HG02970 (cell line): ENCODE measurements around the gene CHST14.
"Not testable (repeated sequence)": the region's sequence is repeated elsewhere in the genome, so short reads cannot be mapped to it uniquely, and the experiment has no call there.

Experiments used
- ATAC-seq: cut with Tn5 transposase; IDR thresholded peaks from one replicate; pipeline ENCODE4 v1.9.1; 2021; ENCODE audit warnings: mild to moderate bottlenecking, moderate library complexity, moderate number of reproducible peaks; ENCODE audit not compliant: unreplicated experiment, low FRiP score

Gene CHST14

DNA sequence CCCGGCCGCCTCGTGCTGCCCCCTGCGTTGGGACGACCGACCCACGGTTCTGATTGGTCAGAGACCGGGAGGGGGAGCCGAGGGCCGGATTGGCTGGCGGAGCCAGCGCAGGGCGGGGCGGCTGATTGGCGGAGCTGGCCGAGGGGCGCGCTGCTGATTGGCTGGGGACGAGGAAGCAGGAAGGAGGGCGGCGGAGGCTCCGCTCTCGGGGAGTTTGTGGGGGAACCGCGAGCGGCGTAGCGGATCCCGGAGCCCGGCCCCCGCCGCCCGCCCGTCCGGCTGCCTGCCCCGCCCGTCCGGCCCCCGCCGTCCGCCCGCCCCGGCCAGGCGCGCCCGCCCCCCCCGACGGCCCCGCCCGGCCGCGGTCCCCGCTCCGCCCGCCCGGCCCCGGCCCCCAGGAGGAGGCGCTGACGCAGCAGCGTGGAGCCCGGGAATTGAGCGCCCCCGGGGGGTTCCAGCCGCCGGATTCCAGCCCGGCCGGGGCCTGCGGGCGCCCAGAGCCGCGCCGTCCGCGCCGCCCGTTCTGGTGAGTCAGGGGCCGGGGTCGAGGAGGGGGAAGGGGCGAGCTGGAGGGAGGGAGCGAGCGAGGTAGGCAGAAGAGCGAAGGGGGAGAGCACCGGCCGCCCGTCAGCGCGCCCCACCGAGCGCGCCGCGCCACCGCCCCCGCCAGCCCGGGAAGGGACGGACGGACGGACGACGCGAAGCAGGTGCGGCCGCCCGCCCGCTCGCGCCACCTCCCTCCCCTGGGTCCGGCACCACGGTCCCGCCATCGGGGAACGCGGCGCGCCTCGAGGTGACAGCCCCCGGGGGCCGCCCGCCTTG, 29.8 kb upstream of the CHST14 start, which contains the start of gene BAHD1:
Gene BAHD1, plus strand, starts transcription at position 211 of the 822 bp plus-strand sequence. CDS start 17,512 bp downstream, outside the sequence.
- ATAC-seq = peak; percentile 79

- ATAC-seq = no peak
Observed at GRCh38 chr15:40441565-40442531, 28.9 kb upstream of the CHST14 start.

DNA sequence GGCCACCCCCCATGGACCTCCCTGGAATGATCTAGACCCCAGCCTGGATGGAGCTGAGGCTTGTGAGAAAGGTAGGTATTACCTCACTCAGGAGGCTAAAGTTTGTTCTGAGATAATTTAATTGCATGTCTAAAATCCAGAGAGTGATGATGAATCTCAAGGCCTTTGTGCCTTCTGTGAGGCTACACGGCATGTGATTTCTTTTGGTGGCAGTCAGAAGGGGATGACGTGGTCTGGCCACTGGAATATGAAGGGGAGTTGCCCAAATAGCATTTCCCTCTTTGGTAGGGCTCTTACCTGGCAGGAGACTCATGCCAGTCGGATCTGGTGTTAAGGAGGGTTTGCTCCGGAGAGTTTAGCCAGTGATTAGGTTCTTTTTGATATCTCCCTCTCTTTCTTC, 27.5 kb upstream of the CHST14 start:
- no peak for ATAC-seq

DNA sequence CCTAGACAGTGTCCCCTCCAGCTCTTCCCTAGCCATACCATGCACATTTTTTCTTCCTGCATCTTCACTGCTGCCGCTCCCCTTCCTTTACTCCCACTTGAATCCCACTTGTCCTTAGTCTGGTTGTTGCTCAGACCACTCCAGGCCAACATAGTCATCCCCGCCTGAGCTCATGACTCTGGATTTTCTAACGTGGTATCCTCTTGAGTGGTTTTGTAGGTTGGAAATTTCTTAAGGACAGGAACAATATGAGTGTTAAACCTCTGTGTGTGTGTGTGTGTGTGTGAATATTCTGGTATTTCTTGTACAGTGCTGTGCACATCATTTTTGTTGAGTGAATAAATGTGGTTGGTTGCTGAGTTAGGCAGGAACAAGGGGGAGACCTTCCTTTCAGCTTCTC, 26.9 kb upstream of the CHST14 start:
- no peak for ATAC-seq

- no peak for ATAC-seq
Observed at GRCh38 chr15:40444736-40445135, 26.0 kb upstream of the CHST14 start.

DNA sequence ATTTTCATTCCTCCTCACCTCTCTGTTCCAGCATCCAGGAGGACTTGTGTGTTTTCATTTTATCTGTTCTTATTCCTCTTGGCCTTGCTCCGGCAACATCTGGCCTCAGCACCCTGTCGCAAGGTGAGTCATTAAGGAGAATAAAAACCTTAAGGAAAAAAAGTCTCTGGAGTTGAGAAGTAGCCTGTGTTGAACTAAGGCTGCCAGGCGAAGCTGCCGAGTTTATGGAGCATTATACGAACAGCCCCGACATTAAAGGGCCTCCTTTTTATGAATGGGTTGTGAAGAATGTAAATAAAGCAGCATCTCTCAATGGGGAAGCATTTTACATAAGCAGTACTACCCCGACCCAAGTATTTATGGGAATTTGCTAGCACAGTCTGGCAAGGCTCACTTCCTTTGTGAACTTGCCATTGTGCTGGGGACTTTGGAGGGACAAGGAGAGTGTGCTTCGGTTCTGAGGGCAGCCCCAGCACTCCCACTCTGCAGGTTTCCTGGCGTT, 25.3 kb upstream of the CHST14 start:
- no peak for ATAC-seq

DNA sequence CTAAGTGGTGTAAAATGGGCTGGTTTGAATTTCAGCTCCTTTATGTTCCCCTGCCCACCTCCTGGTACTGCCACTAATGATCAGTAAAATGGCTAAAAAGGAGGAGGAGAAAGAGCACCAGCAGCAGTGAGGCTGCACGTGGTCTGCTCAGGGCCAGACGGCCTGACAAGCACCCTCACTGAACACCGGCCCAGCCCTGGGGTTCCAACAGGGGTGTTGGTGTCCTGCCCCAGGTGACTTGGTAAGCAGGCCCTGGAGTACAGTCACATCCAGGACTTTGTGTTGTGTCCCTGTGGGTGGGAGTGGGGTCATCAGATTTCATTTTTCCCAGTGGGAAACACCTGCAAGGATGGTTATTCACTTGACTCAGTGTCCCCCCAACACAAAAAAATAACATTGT, 24.6 kb upstream of the CHST14 start:
- ATAC-seq = no peak

DNA sequence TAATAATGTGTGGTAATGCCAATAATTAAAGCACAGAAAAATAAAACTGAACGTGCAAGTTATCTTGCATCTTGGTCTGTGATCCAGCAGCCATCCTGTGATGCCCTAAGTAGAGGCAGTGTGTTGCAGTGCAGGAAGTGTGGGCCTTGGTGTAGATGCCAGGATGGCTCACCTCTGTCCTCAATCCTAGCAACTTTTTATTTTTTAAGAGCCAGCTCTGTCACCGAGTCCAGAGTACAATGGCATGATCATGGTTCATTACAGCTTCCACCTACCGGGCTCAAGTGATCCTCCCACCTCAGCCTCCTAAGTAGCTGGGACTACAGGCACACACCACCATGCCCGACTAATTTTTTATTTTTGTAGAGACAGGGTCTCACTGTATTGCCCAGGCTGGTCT, 22.4 kb upstream of the CHST14 start:
- ATAC-seq = no peak

- ATAC-seq = no peak
Observed at GRCh38 chr15:40449275-40449674, 21.5 kb upstream of the CHST14 start.

GRCh38 chr15:40450047-40450446, 20.7 kb upstream of the CHST14 start:
- ATAC-seq = no peak

DNA sequence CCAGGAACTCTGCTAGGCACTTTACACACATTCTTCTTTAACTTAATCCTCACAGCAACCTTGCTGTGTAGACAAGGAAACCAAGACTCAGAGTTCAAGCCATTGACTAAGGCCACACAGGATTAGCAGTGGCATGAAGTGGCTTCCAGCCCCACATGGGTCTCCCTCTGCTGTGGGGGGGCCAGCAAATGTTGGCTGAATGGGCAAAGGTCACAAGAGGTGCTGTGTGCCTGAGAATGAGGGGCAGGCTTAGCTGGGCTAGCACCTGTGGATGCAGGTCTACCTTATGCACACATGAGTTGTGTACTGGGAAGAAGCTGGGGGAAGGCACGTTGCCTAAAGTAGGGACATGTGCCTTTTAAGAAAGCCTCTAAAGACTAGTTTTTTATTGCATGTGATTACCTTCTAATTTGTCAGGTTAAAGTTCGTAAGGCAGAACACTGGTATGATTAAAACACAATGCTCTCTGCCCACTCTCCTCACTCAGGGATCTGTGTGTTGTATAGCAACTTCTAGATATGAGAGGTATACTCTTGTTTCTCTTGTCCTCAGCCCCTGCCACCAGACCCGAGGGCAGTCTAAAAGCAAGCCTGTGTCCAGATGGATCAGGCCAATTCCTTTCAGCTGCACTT, 19.1 kb upstream of the CHST14 start:
- no peak for ATAC-seq

DNA sequence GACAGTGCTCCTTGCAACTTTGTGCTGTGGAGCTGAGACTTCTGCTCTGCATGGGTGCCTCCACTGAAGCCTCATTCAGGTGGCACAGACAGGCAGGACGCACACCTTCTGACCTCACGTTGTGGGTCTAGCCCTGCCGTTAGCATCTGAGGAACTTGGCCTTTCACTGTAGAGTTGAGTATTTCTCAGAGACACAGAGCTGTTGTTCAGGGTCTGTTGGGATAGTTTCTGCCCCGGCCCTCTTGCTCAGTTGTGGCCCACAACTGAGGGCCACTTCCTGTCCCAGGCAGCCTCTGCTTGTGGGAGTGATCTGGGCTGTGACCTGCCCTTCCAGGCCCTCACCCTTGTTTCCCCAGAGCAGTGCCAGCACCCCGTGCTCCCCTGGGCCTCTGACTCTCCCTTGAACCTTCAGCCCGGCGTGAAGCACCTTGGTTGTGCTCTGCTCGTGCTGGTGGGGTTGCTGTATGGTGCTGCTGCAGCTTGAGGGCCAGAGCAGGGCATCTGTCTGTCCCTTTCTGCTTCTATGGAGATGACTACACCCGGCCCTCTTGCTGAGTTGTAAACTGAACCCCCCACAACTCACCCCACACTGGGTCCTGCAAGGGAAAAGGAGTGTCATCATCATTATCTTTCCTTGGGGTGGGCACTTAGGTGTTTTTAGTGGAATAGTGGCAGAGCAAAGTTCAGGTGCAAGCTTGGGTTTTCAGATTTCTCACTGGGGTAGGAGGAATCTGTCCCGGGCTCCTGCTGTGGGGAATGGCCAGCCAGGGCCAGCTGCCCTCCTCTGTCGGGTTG, 18.3 kb upstream of the CHST14 start:
- ATAC-seq = no peak

GRCh38 chr15:40453941-40454340, 16.8 kb upstream of the CHST14 start:
- ATAC-seq = not testable (repeated sequence)

DNA sequence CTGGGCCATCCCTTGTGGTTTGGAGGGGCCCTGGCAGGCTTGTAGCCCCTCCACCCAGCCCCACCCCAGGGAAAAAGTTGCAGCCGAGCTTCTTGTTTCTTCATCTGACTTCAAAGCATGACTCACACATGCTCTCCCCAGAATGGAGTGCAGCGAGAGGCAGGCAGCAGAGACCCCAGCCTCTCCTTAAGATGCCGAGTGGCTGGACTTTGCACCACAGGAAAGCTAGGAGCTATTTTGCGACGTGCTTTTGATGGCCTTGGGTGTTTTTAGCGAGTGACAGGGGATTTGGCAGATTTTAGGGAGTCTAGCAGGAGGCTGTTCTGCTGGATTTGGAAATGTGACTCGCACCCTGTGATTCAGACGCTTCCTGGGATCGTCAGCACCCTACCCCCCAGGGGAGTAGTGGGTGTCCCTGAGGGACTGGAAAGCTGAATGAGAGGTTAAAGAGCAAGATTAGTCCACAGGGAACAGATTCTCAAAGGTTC, 15.8 kb upstream of the CHST14 start:
- ATAC-seq = no peak

DNA sequence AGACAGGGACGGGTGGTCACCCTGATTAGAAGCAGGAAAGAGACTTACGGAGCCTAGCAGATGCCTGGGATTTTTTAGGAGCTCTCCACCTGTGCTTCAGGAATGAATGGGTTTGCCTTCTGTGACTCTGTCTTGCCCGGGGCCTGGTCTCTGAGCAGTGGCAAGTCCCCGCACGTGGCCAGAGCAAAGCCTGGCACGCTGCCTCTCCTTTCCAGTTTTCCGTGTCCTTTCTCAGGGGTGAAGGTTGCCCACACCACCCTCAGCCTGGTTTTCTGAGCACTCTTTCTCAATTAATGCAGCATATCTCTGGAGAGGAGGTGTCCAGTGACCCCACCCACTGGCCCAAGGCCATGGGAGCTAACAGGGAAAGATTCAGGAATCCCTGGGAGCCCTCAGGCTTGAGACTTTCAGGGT, 14.5 kb upstream of the CHST14 start:
- ATAC-seq = no peak

DNA sequence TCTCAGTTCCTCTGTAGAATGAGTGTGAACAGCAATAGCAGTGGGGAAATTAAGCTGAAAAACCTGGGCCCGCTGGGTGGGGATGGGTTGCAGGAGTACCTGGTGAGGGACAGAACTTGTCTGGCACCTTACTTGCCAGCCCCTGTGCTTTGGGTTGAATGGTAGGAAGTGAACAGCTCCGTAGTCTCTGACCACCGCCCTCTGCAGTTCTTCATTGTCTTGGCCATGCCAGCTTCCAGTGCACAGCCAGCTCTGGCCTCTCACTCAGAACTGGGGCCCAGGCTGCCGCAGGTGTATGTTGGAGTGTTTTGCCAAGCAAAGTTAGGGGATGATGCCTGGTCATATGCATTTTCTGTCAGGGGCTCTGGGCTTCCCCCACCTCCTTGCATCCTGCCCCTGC, 14.0 kb upstream of the CHST14 start:
- ATAC-seq = no peak

GRCh38 chr15:40458495-40459371, 12.1 kb upstream of the CHST14 start:
- no peak for ATAC-seq

- ATAC-seq = no peak
Observed at GRCh38 chr15:40459391-40460015, 11.3 kb upstream of the CHST14 start.
